GM04503 (cell line): ENCODE data around the gene ACTR3.

Source experiments
- DNase-seq: peaks from one replicate; pipeline ENCODE4 v3.0.0-alpha.2; 2012; ENCODE audit warnings: low read depth

The ACTR3 gene

GRCh38 chr2:114001937-114002336, 112.0 kb downstream of the ACTR3 start:
- no peak for DNase-seq

GRCh38 chr2:114005110-114005783, 115.4 kb downstream of the ACTR3 start:
- DNase-seq = no peak

- DNase-seq = no peak
Measured at GRCh38 chr2:114006460-114006859, 116.6 kb downstream of the ACTR3 start.

GRCh38 chr2:114007436-114007835, 117.5 kb downstream of the ACTR3 start:
- DNase-seq = no peak

GRCh38 chr2:114008720-114009119, 118.8 kb downstream of the ACTR3 start:
- DNase-seq = no peak

- DNase-seq = no peak
Measured at GRCh38 chr2:114009205-114009944, 119.5 kb downstream of the ACTR3 start.

- DNase-seq = no peak
Measured at GRCh38 chr2:114010001-114010400, 120.1 kb downstream of the ACTR3 start.

GRCh38 chr2:114011713-114012112, 121.8 kb downstream of the ACTR3 start:
- no peak for DNase-seq
